ENCODE measurements around the gene HACD3. TPM values are rescaled to one million over a fixed set of nuclear protein-coding genes. Genes with fewer than 3 reads are reported as not detected.

Gene HACD3
- total and polyA plus RNA-seq, 2 of the 13 experiments (the other 11 are each of a cell fraction or from before 2014, with no cell fraction given): 73.6 to 161 TPM

- TF ChIP-seq ZNF142 (CRISPR knock-in tag; IDR thresholded peaks at IDR 0.05) (peak; percentile 70; the same call in 1 of the 2 replicates), SIN3B (IDR thresholded peaks at IDR 0.05; ENCODE audit: low read length) (no peak), ZNF280B (CRISPR knock-in tag; IDR thresholded peaks at IDR 0.05; ENCODE audit: borderline replicate concordance) (peak; percentile 54; the same call in 1 of the 2 replicates), MTA3 (CRISPR knock-in tag; IDR thresholded peaks at IDR 0.05) (no peak), ZNF335 (CRISPR knock-in tag; IDR thresholded peaks at IDR 0.05) (peak; percentile 67; the same call in 1 of the 2 replicates), ZNF10 (CRISPR knock-in tag; IDR thresholded peaks at IDR 0.05; ENCODE audit: borderline replicate concordance, low read depth) (no peak), MYC (CRISPR knock-in tag; IDR thresholded peaks at IDR 0.05; ENCODE audit: borderline replicate concordance) (peak; percentile 89), ZNF230 (CRISPR knock-in tag; IDR thresholded peaks at IDR 0.05) (peak; percentile 86; the same call in 1 of the 2 replicates), AKAP8 (CRISPR knock-in tag; IDR thresholded peaks at IDR 0.05) (no peak), ZNF225 (CRISPR knock-in tag; IDR thresholded peaks at IDR 0.05) (peak; percentile 99), NONO (IDR thresholded peaks at IDR 0.05) (no peak), NONO (CRISPR knock-in tag; conservative IDR thresholded peaks at IDR 0.05) (peak; percentile 77), ATF1 (CRISPR knock-in tag; IDR thresholded peaks at IDR 0.05) (no peak), SYNCRIP (IDR thresholded peaks at IDR 0.05; ENCODE audit: insufficient read depth, low read depth, low read length) (no peak), ELF3 (CRISPR knock-in tag; IDR thresholded peaks at IDR 0.05) (no peak), ZSCAN22 (CRISPR knock-in tag; IDR thresholded peaks at IDR 0.05) (peak; percentile 75; the same call in 1 of the 2 replicates)
- TF ChIP-seq, protein P1, sequence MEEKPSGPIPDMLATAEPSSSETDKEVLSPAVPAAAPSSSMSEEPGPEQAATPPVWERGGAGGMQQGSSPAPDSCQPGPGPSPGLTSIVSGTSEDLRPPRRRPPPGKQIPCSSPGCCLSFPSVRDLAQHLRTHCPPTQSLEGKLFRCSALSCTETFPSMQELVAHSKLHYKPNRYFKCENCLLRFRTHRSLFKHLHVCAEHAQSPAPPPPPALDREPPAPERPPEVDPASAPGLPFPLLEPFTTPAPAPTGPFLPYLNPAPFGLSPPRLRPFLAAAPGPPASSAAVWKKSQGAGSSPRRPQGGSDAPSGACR (CRISPR knock-in tag; IDR thresholded peaks at IDR 0.05): no peak
- TF ChIP-seq, protein P2, sequence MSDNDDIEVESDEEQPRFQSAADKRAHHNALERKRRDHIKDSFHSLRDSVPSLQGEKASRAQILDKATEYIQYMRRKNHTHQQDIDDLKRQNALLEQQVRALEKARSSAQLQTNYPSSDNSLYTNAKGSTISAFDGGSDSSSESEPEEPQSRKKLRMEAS (IDR thresholded peaks at IDR 0.05): peak; percentile 85
- TF ChIP-seq, protein P3, sequence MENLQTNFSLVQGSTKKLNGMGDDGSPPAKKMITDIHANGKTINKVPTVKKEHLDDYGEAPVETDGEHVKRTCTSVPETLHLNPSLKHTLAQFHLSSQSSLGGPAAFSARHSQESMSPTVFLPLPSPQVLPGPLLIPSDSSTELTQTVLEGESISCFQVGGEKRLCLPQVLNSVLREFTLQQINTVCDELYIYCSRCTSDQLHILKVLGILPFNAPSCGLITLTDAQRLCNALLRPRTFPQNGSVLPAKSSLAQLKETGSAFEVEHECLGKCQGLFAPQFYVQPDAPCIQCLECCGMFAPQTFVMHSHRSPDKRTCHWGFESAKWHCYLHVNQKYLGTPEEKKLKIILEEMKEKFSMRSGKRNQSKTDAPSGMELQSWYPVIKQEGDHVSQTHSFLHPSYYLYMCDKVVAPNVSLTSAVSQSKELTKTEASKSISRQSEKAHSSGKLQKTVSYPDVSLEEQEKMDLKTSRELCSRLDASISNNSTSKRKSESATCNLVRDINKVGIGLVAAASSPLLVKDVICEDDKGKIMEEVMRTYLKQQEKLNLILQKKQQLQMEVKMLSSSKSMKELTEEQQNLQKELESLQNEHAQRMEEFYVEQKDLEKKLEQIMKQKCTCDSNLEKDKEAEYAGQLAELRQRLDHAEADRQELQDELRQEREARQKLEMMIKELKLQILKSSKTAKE (CRISPR knock-in tag; IDR thresholded peaks at IDR 0.05; ENCODE audit: borderline replicate concordance): no peak
These were observed at the start of gene HACD3 (continued) for GRCh38 chr15:65530318-65531111.

Data from HepG2 (cell line).